Activated gamma-delta T cell treated with anti-CD3 and anti-CD28 coated beads, Interleukin-2, amount 50 U/mL, for 16 hours (primary cell): ENCODE data around the gene AANAT.

Source experiments
- DNase-seq: peaks from one replicate; pipeline ENCODE4 v3.0.0-alpha.2; 2020; ENCODE audit warnings: low read depth

Gene AANAT

DNA sequence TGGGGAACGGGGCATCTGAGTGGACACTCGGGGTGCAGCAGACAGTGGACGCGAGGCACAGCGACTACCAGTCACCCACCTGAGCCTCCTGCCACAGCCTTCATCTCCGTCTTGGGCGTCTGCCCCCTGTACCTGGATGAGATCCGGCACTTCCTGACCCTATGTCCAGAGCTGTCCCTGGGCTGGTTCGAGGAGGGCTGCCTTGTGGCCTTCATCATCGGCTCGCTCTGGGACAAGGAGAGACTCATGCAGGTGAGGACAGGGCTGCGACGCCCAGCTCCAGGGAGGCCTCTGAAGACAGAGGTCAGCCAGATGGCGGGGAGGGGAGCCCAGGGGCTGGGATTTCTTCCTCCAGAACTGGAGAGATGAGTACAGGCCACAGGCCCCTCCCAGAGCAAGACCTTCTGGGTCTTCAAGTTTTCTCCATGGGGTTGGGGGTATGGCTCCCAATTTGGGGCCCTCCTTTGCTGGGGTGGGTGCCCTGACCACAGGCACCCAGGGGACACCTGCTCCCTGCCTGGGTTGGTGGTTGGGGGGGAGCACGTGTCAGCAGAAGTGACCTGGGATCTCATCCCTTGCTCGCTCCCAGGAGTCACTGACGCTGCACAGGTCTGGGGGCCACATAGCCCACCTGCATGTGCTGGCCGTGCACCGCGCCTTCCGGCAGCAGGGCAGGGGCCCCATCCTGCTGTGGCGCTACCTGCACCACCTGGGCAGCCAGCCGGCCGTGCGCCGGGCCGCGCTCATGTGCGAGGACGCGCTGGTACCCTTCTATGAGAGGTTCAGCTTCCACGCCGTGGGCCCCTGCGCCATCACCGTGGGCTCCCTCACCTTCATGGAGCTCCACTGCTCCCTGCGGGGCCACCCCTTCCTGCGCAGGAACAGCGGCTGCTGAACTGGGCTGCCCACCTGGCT is 1.9 kb downstream of the AANAT start:
- no peak for DNase-seq

GRCh38 chr17:76469991-76470739 is 2.8 kb downstream of the AANAT start:
- DNase-seq, result no peak

DNA sequence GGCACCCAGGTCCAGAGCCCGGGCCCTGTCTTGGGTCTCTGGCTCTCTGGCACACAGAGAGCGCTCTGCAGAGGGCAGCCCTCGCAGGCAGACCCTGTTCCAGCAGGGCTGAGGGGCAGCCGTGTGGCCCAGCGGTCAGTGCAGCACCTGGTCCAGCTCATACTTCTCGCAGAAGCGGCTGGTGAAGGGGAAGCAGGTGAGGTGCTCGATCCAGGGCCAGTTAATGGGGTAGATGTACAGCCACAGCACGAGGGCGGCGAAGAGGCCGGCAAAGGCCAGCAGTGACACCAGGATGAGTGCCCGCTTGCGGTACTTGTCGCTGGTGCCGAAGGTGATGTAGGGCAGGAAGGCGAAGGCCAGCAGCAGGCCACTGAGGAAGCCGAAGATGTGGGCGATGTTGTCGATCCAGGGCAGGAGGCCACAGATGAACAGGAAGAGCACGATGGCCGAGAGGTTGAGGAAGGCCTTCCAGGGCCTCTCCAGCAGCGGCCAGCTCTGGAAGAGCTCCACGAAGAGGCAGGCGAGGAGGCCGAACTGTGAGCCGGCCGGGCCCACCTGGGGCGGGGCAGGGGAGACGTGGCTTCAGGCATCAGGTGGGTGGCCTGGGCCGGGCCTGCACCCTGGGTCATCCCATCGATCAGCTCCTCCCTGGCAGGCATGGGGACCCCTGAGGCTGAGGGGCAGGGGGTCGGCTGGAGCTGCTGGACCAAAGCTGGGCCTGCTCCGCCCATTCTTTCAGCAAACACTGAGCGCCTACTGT is 4.3 kb downstream of the AANAT start:
- no peak for DNase-seq

GRCh38 chr17:76472258-76472645 is 4.8 kb downstream of the AANAT start:
- no peak for DNase-seq

DNA sequence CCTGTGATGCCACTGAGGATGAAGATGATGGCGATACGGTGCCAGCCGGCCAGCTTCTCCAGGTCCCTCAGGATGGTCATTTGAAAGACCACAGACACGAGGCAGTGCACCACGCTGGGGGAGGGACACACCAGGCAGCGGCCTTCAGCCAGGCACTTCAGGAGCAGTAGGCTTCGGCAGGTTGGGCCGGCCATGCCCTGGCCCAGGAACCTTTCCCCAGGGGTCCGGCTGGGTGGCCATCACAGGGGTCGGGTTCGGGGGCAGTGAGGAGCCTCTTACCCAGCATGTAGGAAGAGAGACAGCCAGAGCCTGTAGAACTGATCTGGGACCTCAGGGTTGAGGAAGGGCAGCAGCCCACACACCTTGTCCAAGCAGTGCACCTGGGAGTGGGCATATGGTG is 5.3 kb downstream of the AANAT start:
- no peak for DNase-seq

- no peak for DNase-seq
Measured at GRCh38 chr17:76473541-76473985, 6.2 kb downstream of the AANAT start.

DNA sequence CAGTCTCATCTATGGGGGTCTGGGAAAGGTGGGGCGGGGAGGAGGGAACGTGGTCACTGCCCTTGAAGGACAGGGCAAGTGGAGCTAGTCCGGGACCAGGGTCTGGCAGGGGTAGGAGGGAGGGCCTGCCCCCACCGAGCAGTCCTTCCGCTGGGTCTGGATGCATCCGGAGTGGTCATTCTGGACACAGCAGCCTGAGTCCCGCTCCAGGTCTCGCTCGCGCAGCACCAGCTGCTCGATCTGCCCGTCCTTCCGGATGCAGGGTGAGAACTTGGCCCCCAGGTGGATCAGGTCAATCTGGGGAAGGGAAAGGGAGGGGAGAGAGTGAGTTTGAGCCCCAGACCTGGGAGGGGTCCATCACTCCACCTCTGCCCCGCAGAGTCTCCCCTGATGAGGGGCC is 6.8 kb downstream of the AANAT start:
- no peak for DNase-seq

DNA sequence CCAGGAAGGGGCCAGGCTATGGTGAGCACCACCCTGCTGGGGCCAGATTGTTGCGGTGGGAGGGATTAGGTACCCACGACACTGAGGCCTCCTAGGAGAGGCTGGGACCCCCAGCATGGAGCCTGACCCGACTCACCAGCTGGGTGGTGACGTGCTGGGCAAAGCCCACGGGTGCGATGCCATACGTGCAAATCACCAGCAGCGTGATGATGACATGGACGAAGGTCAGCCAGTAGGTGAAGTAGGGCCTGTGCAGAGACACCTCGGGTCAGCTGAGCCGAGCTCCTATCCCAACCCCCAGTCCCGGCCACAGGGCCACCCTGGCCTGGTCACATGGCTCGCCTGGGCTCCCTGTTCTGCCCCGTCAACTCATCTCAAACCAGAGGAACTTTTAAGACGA is 7.5 kb downstream of the AANAT start:
- DNase-seq, result no peak

GRCh38 chr17:76475302-76475701 is 7.9 kb downstream of the AANAT start:
- no peak for DNase-seq

DNA sequence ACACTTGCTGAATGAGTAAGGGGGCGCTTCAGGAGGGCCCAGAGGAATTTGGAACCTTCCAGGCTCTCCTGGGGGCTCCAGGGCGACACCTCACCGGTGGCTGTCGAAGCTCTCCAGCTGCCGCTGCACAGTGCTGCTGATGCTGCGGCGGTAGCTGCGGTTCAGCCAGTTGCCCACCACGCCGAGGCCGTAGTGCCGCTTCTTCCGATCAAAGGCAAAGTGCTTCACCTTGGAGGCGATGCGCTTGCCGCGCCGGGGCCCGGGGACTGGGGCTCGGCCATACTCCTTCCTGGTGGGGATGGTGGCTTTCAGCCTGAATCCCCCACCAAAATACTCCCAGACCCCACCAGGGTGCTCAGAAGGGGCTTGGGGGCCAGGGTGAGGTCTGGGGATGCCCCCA is 9.3 kb downstream of the AANAT start:
- no peak for DNase-seq

- DNase-seq, result no peak
Measured at GRCh38 chr17:76477576-76477975, 10.2 kb downstream of the AANAT start.

DNA sequence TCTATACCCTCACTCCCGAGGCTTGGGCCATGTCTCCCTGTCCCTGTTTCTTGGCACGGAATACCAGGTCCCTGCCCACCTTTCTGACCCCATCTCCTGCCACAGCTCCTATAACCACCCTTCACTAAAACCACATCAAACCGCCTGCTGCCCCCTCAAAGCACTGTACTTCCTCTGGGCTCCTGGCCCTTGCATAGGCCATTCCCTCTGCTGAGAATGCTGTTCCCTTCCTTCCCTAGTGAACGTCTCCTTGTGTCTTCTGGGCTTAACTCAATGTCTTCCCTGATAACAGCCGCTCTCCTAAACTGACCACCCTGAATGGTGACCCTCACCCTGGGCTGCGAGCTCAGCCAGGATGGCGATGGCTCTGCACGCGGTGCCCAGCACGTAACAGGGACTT is 10.7 kb downstream of the AANAT start:
- DNase-seq, result no peak

GRCh38 chr17:76478730-76479514 is 11.5 kb downstream of the AANAT start:
- DNase-seq, result no peak

- no peak for DNase-seq
Measured at GRCh38 chr17:76479515-76480060, 12.2 kb downstream of the AANAT start.

- no peak for DNase-seq
Measured at GRCh38 chr17:76480632-76481031, 13.2 kb downstream of the AANAT start.

DNA sequence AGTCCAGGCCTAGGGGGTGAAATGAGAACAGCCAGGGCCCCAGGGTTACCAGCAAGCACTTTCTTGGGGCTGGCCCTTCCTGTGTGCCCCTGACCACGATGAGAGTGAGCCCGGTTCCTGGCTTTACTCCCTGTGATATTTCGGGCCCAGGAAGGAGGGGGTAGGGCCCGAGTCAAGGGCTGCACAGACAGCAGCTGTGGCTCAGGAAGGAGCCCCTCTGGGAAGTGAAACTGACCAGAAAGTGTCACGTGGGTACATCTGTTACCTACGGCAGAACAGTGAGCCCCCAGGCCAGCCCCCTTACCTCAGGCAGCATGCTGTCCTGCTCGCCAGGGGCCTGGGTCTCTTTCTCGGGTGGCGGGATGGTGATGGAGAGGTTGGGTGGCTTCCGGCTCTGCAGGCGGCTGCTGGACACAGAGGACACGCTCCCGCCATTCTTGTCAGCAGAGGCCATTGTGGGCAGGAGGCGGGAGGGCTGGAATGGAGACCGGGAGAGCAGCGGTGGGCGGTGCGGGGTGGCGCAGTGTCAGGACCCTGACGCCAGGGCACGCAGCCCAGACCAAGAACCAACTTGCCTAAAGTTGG is 13.8 kb downstream of the AANAT start:
- DNase-seq, result no peak

GRCh38 chr17:76484228-76484725 is 16.9 kb downstream of the AANAT start:
- no peak for DNase-seq

DNA sequence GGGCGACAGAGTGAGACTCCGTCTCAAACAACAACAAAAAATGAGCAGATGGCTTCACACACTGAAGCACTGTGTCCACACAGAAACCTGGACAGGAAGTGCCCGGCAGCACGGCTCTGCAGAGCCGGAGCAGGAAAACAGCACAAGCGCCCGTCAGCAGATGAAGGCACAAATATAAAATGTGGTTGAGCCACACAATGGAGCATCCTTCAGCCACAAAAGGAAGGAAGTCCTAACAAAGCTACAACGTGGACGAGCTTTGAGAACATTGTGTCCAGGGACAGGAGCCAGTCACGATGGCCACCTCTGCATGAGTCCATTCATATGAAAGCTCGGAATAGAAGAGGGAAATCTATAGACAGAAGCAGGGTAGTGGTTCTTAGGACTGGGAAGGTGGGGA is 18.2 kb downstream of the AANAT start:
- no peak for DNase-seq

DNA sequence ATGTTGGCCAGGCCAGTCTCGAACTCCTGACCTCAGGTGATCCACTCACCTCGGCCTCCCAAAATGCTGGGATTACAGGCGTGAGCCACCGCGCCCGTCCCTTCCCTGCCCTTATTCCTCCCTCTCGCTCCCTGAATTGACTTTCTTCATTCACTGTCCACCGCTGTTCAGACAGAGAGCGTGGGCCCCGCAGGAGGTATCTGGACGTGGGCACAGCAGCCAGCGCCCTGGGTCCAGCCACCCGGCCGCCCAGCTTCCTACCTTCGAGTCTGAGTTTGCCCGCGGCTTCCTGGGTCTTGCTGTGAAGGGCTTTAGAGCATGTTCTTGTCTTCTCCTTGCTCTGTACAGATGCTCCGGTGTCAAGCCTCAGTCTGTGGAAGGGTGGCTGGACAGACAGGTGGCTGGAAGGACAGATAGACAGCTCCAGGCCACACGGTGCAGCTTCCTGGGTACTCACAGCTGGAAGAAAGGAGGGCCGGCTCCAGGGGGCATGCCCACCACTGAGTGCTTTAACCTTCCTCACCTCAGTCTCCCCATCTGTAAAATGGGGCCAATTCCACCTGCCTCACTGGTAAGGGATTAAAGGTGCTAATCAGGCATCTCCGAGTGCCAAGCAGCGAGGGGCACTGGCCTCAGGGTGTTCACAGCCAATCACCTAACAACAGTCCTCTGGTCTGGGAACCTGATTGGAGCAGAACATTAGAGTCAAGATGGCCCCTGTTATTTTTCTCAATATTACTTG is 20.2 kb downstream of the AANAT start:
- DNase-seq, result no peak

GRCh38 chr17:76490112-76490710 is 22.8 kb downstream of the AANAT start:
- no peak for DNase-seq
